H9 (cell line): ENCODE data around the gene CABLES1. TPM values are rescaled to one million over a fixed set of nuclear protein-coding genes. Genes with fewer than 3 reads are reported as not detected.

Source experiments
- DNase-seq: peaks from one replicate; pipeline ENCODE4 v3.0.0-alpha.2; 2017
- H2AFZ ChIP-seq: one replicate; pipeline ENCODE4 v1.6.1; 2013; ENCODE audit warnings: mild to moderate bottlenecking, low read length, control low read depth, moderate library complexity
- H2AK5ac ChIP-seq: 2 replicates; pipeline ENCODE4 v1.6.1; 2013; ENCODE audit warnings: low read length, control low read depth, mixed read lengths; ENCODE audit not compliant: insufficient read length
- H2BK120ac ChIP-seq: one replicate; pipeline ENCODE4 v1.6.1; 2013; ENCODE audit warnings: low read depth, mild to moderate bottlenecking, low read length, control low read depth, inconsistent platforms; ENCODE audit not compliant: poor library complexity, severe bottlenecking
- H2BK12ac ChIP-seq: 2 replicates; pipeline ENCODE4 v1.6.1; 2013; ENCODE audit warnings: low read length, control low read depth, mixed read lengths, low read depth; ENCODE audit not compliant: insufficient read length
- H2BK15ac ChIP-seq: 2 replicates; pipeline ENCODE4 v1.6.1; 2013; ENCODE audit warnings: low read depth, low read length, control low read depth
- H2BK20ac ChIP-seq: one replicate; pipeline ENCODE4 v1.6.1; 2013; ENCODE audit warnings: low read depth, mild to moderate bottlenecking, low read length, control low read depth, inconsistent platforms; ENCODE audit not compliant: poor library complexity, severe bottlenecking
- H2BK5ac ChIP-seq: 2 replicates; pipeline ENCODE4 v1.6.1; 2013; ENCODE audit warnings: low read length, control low read depth, mixed read lengths; ENCODE audit not compliant: insufficient read length
- H3K14ac ChIP-seq: 2 replicates; pipeline ENCODE4 v1.6.1; 2013; ENCODE audit warnings: low read length, control low read depth; ENCODE audit not compliant: insufficient read depth
- H3K18ac ChIP-seq: 2 replicates; pipeline ENCODE4 v1.6.1; 2013; ENCODE audit warnings: low read depth, mild to moderate bottlenecking, mixed read lengths, low read length, control low read depth; ENCODE audit not compliant: insufficient read length
- H3K23ac ChIP-seq: 2 replicates; pipeline ENCODE4 v1.6.1; 2013; ENCODE audit warnings: low read length, control low read depth, mixed read lengths, low read depth; ENCODE audit not compliant: insufficient read length
- H3K23me2 ChIP-seq: 2 replicates; pipeline ENCODE4 v1.6.1; 2013; ENCODE audit warnings: low read depth, mild to moderate bottlenecking, mixed read lengths, low read length, control low read depth; ENCODE audit not compliant: insufficient read length, poor library complexity, severe bottlenecking
- H3K27ac ChIP-seq: 2 replicates; pipeline ENCODE4 v1.5.1; 2013; ENCODE audit warnings: low read length, control low read depth, mixed read lengths, low read depth; ENCODE audit not compliant: insufficient read length
- H3K27me3 ChIP-seq: 2 replicates; pipeline ENCODE4 v1.6.1; 2013; ENCODE audit warnings: low read length, control low read depth, inconsistent platforms; ENCODE audit not compliant: insufficient read depth
- H3K4ac ChIP-seq: 2 replicates; pipeline ENCODE4 v1.6.1; 2013; ENCODE audit warnings: low read depth, mild to moderate bottlenecking, control low read depth, inconsistent platforms, low read length, moderate library complexity
- H3K4me1 ChIP-seq: 2 replicates; pipeline ENCODE4 v1.6.1; 2013; ENCODE audit warnings: low read length, control low read depth, inconsistent platforms; ENCODE audit not compliant: insufficient read depth
- H3K4me2 ChIP-seq: 2 replicates; pipeline ENCODE4 v1.6.1; 2013; ENCODE audit warnings: low read length, control low read depth, mixed read lengths; ENCODE audit not compliant: insufficient read length, insufficient read depth
- H3K56ac ChIP-seq: 2 replicates; pipeline ENCODE4 v1.6.1; 2013; ENCODE audit warnings: low read depth, mild to moderate bottlenecking, mixed read lengths, low read length, control low read depth; ENCODE audit not compliant: insufficient read length
- H3K79me1 ChIP-seq: 2 replicates; pipeline ENCODE4 v1.6.1; 2013; ENCODE audit warnings: low read depth, mild to moderate bottlenecking, moderate library complexity, low read length, control low read depth, inconsistent platforms; ENCODE audit not compliant: insufficient read depth, poor library complexity, severe bottlenecking
- H3K79me2 ChIP-seq: 2 replicates; pipeline ENCODE4 v1.6.1; 2013; ENCODE audit warnings: low read length, control low read depth, inconsistent platforms; ENCODE audit not compliant: insufficient read depth
- H3K9ac ChIP-seq: 2 replicates; pipeline ENCODE4 v1.6.1; 2013; ENCODE audit warnings: low read length, control low read depth, mixed read lengths; ENCODE audit not compliant: insufficient read length; ENCODE audit errors: extremely low read depth
- H3K9me3 ChIP-seq: one replicate; pipeline ENCODE4 v1.6.1; 2013; ENCODE audit warnings: low read depth, low read length, inconsistent platforms; ENCODE audit not compliant: control insufficient read depth
- H3T11ph ChIP-seq: one replicate; pipeline ENCODE4 v1.6.1; 2013; ENCODE audit warnings: mild to moderate bottlenecking, low read length, control low read depth, inconsistent platforms
- H4K20me1 ChIP-seq: one replicate; pipeline ENCODE4 v1.6.1; 2013; ENCODE audit not compliant: control insufficient read depth, insufficient read length, insufficient read depth
- H4K5ac ChIP-seq: 2 replicates; pipeline ENCODE4 v1.6.1; 2013; ENCODE audit warnings: low read depth, mild to moderate bottlenecking, mixed read lengths, low read length, control low read depth; ENCODE audit not compliant: insufficient read length
- H4K8ac ChIP-seq: replicated peaks from 2 replicates; pipeline ENCODE4 v1.6.1; 2013; ENCODE audit warnings: low read length, control low read depth, mixed read lengths, low read depth; ENCODE audit not compliant: insufficient read length
- H4K91ac ChIP-seq: 2 replicates; pipeline ENCODE4 v1.6.1; 2013; ENCODE audit warnings: low read depth, mild to moderate bottlenecking, moderate library complexity, mixed read lengths, low read length, control low read depth; ENCODE audit not compliant: insufficient read length
- H3K27ac Mint-ChIP-seq, 3 experiments: 2 replicates in 2 of 3; 3 replicates in 1 of 3; pipeline ENCODE4 v1.8.0; 2020 to 2021; ENCODE audit warnings: mixed read lengths in 3 of 3, mild to moderate bottlenecking in 1 of 3, moderate library complexity in 1 of 3
- H3K27me3 Mint-ChIP-seq: 2 replicates; pipeline ENCODE4 v1.8.0; 2021; ENCODE audit warnings: low read depth, mild to moderate bottlenecking, moderate library complexity, mixed read lengths
- H3K36me3 Mint-ChIP-seq, 3 experiments: 2 replicates in 2 of 3; 3 replicates in 1 of 3; pipeline ENCODE4 v1.8.0; 2020 to 2021; ENCODE audit warnings: low read depth in 3 of 3, mixed read lengths in 3 of 3; ENCODE audit not compliant: insufficient read depth in 1 of 3
- H3K4me1 Mint-ChIP-seq, 2 experiments: 2 replicates each; pipeline ENCODE4 v1.8.0; 2020; ENCODE audit warnings: mixed read lengths in 2 of 2
- H3K4me3 Mint-ChIP-seq, 2 experiments: 2 replicates in 1 of 2; 3 replicates in 1 of 2; pipeline ENCODE4 v1.8.0; 2020 to 2021; ENCODE audit warnings: mild to moderate bottlenecking in 2 of 2, mixed read lengths in 2 of 2, moderate library complexity in 1 of 2
- H3K9me3 Mint-ChIP-seq, 2 experiments: 2 replicates in 1 of 2; 3 replicates in 1 of 2; pipeline ENCODE4 v1.8.0; 2020; ENCODE audit warnings: mild to moderate bottlenecking in 2 of 2, mixed read lengths in 2 of 2, moderate library complexity in 1 of 2
- CTCF ChIP-seq: fragments of 200-600 bp; sonication (generic); conservative IDR thresholded peaks from 3 replicates; pipeline ENCODE4 v1.8.0; 2021; ENCODE audit warnings: antibody characterized with exemption, mild to moderate bottlenecking
- WGBS: extraction: QIAGEN DNeasy Blood & Tissue Kit; methylation state at CpG from one replicate; pipeline ENCODE4 v1.1.7; 2013; ENCODE audit warnings: missing lambda C conversion rate, low lambda C conversion rate, mixed read lengths; ENCODE audit not compliant: insufficient read length; ENCODE audit errors: extremely low coverage; 5-methylcytosine and 5-hydroxymethylcytosine counted together
- total RNA-seq: library from RNA; stranded (reverse); gene quantifications from 2 replicates; pipeline ENCODE4 v1.2.1, GENCODE V29; 2021

Gene CABLES1
- total RNA-seq, 1 experiment from 2014 or later = 27.1 TPM

- Mint-ChIP-seq H3K9me3 (peaks cover 0 to 6% of the 10 kb centered on the region in 2 experiments; a peak in 3 of 5 replicates), H3K27me3 (no peaks in the 10 kb centered on the region), H3K27ac (peak overlapping the region; percentile 93 to 99 (median 99)), H3K4me1 (peaks cover 31 to 43% of the 10 kb centered on the region in 2 experiments), H3K4me3 (peak overlapping the region; percentile 26 to 60), H3K36me3 (peaks cover 32 to 45% (median 36%) of the 10 kb centered on the region in 3 experiments; a peak in 6 of 7 replicates)
- Histone ChIP-seq H2AFZ (no peak overlapping the region), H3K9me3 (no peaks in the 10 kb centered on the region), H3K79me1 (no peaks in the 10 kb centered on the region), H3K27ac (peak overlapping the region; percentile 44), H4K20me1 (no peaks in the 10 kb centered on the region), H3K9ac (no peak overlapping the region), H3K14ac (peak overlapping the region; percentile 64; the same call in 1 of the 2 replicates), H2BK5ac (no peak overlapping the region), H3K4ac (no peak overlapping the region), H3K27me3 (no peaks in the 10 kb centered on the region), H2BK12ac (peak overlapping the region; percentile 26), H3K56ac (no peak overlapping the region), H3K4me2 (no peak overlapping the region), H2BK20ac (no peak overlapping the region), H4K8ac (no peak overlapping the region), H3T11ph (no peak overlapping the region), H2BK120ac (no peak overlapping the region), H3K23ac (no peak overlapping the region), H3K79me2 (no peaks in the 10 kb centered on the region), H2BK15ac (no peak overlapping the region), H3K23me2 (no peaks in the 10 kb centered on the region), H2AK5ac (no peak overlapping the region), H3K4me1 (peaks cover 6% of the 10 kb centered on the region; the same call in 1 of the 2 replicates), H4K5ac (no peak overlapping the region), H3K18ac (peak overlapping the region; percentile 30), H4K91ac (no peak overlapping the region)
- peak; percentile 87 for DNase-seq
- TF ChIP-seq CTCF = no peak
- no CpG with 5 or more reads among the region's 21 CpGs for WGBS
Observed at GRCh38 chr18:23259701-23260681, 124.7 kb downstream of the CABLES1 start.
